ENCODE results near the gene SORBS2. TPM values are rescaled to one million over a fixed set of nuclear protein-coding genes. Genes with fewer than 3 reads are reported as not detected.

The SORBS2 gene
- total RNA-seq, 1 experiment from 2014 or later, result 9.7 TPM

DNA sequence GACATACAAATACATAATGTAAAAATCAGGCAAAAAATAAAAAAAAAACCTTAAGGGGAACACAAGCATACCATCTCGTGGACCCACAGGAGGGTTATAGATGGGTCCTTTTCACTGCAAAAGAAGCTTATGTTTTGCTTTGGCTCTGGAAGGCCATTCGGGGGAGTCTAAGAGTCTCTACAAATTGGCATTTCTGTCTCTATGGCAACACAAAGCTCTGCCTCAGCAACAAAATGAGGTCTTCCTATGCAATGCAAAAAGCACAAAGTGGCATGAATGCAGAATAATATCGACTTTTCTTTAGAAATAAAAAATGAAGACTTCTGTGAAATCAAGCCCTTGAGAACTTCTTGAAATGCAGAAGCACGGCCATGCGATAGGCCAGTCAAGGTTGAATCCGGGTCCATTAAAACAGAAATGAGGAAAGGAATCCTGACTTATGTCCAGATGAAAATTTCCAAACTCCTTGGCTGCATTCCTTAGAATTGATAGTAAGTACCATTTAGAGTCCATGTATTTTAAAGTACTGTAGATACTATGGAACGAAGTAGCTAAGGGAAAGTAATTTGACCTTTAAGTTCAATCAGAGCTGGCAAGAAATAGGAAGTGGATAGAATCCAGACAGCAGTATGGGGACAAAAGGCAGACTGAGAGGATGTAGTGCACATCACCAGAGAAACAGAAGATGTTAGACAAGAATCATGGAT is 213.0 kb downstream of the SORBS2 start:
- WGBS (ENCODE audit: extremely low coverage, insufficient read length, low lambda C conversion rate), result no CpG with 5 or more reads among the region's 7 CpGs
- Mint-ChIP-seq H3K9me3 (no peaks in the 10 kb centered on the region), H3K4me1 (peaks cover 12% of the 10 kb centered on the region in 2 experiments), H3K27me3 (ENCODE audit: low read depth) (no peaks in the 10 kb centered on the region), H3K36me3 (ENCODE audit: insufficient read depth in 1 of 3, low read depth in 3 of 3) (no peaks in the 10 kb centered on the region; a peak in 1 of 7 replicates), H3K4me3 (no peak overlapping the region), H3K27ac (no peak overlapping the region)
- Histone ChIP-seq H3K4ac (ENCODE audit: low read depth, low read length) (no peak overlapping the region), H2BK120ac (ENCODE audit: low read depth, low read length, poor library complexity, severe bottlenecking) (no peak overlapping the region), H2BK15ac (ENCODE audit: low read depth, low read length) (no peak overlapping the region), H2AK5ac (ENCODE audit: insufficient read length, low read length) (no peak overlapping the region), H3K9me3 (ENCODE audit: control insufficient read depth, low read depth, low read length) (no peaks in the 10 kb centered on the region), H4K5ac (ENCODE audit: insufficient read length, low read depth, low read length) (no peak overlapping the region), H3K23ac (ENCODE audit: insufficient read length, low read depth, low read length) (no peak overlapping the region), H2BK20ac (ENCODE audit: low read depth, low read length, poor library complexity, severe bottlenecking) (no peak overlapping the region), H4K20me1 (ENCODE audit: control insufficient read depth, insufficient read depth, insufficient read length) (no peaks in the 10 kb centered on the region), H2BK12ac (ENCODE audit: insufficient read length, low read depth, low read length) (no peak overlapping the region), H3K23me2 (ENCODE audit: insufficient read length, low read depth, low read length, poor library complexity, severe bottlenecking) (no peaks in the 10 kb centered on the region), H3T11ph (ENCODE audit: low read length) (no peak overlapping the region), H3K18ac (ENCODE audit: insufficient read length, low read depth, low read length) (no peak overlapping the region), H4K91ac (ENCODE audit: insufficient read length, low read depth, low read length) (no peak overlapping the region), H3K56ac (ENCODE audit: insufficient read length, low read depth, low read length) (no peak overlapping the region), H2BK5ac (ENCODE audit: insufficient read length, low read length) (no peak overlapping the region), H3K14ac (ENCODE audit: insufficient read depth, low read length) (no peak overlapping the region), H3K27me3 (ENCODE audit: insufficient read depth, low read length) (no peaks in the 10 kb centered on the region), H3K4me1 (ENCODE audit: insufficient read depth, low read length) (no peaks in the 10 kb centered on the region), H3K79me1 (ENCODE audit: insufficient read depth, low read depth, low read length, poor library complexity, severe bottlenecking) (no peaks in the 10 kb centered on the region), H3K4me2 (ENCODE audit: insufficient read depth, insufficient read length, low read length) (no peak overlapping the region), H2AFZ (ENCODE audit: low read length) (no peak overlapping the region), H4K8ac (replicated peaks; ENCODE audit: insufficient read length, low read depth, low read length) (no peak overlapping the region), H3K27ac (ENCODE audit: insufficient read length, low read depth, low read length) (no peak overlapping the region), H3K79me2 (ENCODE audit: insufficient read depth, low read length) (no peaks in the 10 kb centered on the region), H3K9ac (ENCODE audit: extremely low read depth, insufficient read length, low read length) (no peak overlapping the region)
- no peak for DNase-seq
- TF ChIP-seq, protein P1, sequence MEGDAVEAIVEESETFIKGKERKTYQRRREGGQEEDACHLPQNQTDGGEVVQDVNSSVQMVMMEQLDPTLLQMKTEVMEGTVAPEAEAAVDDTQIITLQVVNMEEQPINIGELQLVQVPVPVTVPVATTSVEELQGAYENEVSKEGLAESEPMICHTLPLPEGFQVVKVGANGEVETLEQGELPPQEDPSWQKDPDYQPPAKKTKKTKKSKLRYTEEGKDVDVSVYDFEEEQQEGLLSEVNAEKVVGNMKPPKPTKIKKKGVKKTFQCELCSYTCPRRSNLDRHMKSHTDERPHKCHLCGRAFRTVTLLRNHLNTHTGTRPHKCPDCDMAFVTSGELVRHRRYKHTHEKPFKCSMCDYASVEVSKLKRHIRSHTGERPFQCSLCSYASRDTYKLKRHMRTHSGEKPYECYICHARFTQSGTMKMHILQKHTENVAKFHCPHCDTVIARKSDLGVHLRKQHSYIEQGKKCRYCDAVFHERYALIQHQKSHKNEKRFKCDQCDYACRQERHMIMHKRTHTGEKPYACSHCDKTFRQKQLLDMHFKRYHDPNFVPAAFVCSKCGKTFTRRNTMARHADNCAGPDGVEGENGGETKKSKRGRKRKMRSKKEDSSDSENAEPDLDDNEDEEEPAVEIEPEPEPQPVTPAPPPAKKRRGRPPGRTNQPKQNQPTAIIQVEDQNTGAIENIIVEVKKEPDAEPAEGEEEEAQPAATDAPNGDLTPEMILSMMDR (conservative IDR thresholded peaks at IDR 0.05), result no peak
